Prostate gland (tissue), 2 donors: ENCODE measurements around the gene EEF1AKMT4. TPM values are rescaled to one million over a fixed set of nuclear protein-coding genes. Genes with fewer than 3 reads are reported as not detected.
A peak's percentile ranks its signal among the peaks of the same experiment; 100 is the strongest.

Experiments used
- DNase-seq: peaks from one replicate; pipeline ENCODE4 v3.0.0-alpha.2; 2019; ENCODE audit warnings: low spot score
- H3K27ac ChIP-seq, 2 donors: fragments of 200-600 bp; sonication (generic); 2 replicates each; pipeline ENCODE4 v1.5.1; 2017 to 2019
- H3K27me3 ChIP-seq: fragments of 200-600 bp; sonication (generic); replicated peaks from 2 replicates; pipeline ENCODE4 v1.5.1; 2019; ENCODE audit not compliant: insufficient read depth
- H3K36me3 ChIP-seq, 2 donors: fragments of 200-600 bp; sonication (generic); 1 replicate in 1 of 2; 2 replicates in 1 of 2; pipeline versions ENCODE4 v1.5.1 to v1.8.1; 2017 to 2019
- H3K4me1 ChIP-seq: fragments of 200-600 bp; sonication (generic); replicated peaks from 2 replicates; pipeline ENCODE4 v1.5.1; 2019
- H3K4me3 ChIP-seq, 2 donors: fragments of 200-600 bp; sonication (generic); 2 replicates each; pipeline ENCODE4 v1.5.1; 2017 to 2019
- H3K9me3 ChIP-seq: fragments of 200-600 bp; sonication (generic); 2 replicates; pipeline ENCODE4 v1.5.1; 2017
- CTCF ChIP-seq, 4 experiments: fragments of 200-600 bp in 2 of 4; fragments of 450-650 bp in 2 of 4; sonication (generic) in 2 of 4; IDR thresholded peaks; 1 replicate in 3 of 4; 2 replicates in 1 of 4; pipeline ENCODE4 v1.5.1; 2016 to 2019; ENCODE audit warnings: antibody characterized with exemption in 4 of 4, mild to moderate bottlenecking in 2 of 4, moderate library complexity in 2 of 4
- POLR2A ChIP-seq: fragments of 450-650 bp; IDR thresholded peaks from one replicate; pipeline ENCODE4 v1.6.1; 2016; ENCODE audit warnings: antibody characterized with exemption, mild to moderate bottlenecking
- POLR2AphosphoS5 ChIP-seq: sonication (generic); formaldehyde crosslinking; IDR thresholded peaks from one replicate; pipeline ENCODE4 v1.6.1; 2017; ENCODE audit warnings: antibody characterized with exemption
- WGBS: methylation state at CpG from one replicate; pipeline ENCODE4 v1.1.5; 2018; 5-methylcytosine and 5-hydroxymethylcytosine counted together
- intact Hi-C: fragments of 100-400 bp; cut with DNase I; formaldehyde crosslinking; loops from one replicate; pipeline ENCODE4 v1.14.2; 2022
- total RNA-seq, 2 donors: library from RNA; depleted of rRNA; stranded (reverse); fragments of >200 nt; gene quantifications; one replicate each; pipeline ENCODE4 v1.1.0, GENCODE V29; 2016

The EEF1AKMT4 gene
- total RNA-seq, 2 donors from 2014 or later: 6.1 TPM

DNA sequence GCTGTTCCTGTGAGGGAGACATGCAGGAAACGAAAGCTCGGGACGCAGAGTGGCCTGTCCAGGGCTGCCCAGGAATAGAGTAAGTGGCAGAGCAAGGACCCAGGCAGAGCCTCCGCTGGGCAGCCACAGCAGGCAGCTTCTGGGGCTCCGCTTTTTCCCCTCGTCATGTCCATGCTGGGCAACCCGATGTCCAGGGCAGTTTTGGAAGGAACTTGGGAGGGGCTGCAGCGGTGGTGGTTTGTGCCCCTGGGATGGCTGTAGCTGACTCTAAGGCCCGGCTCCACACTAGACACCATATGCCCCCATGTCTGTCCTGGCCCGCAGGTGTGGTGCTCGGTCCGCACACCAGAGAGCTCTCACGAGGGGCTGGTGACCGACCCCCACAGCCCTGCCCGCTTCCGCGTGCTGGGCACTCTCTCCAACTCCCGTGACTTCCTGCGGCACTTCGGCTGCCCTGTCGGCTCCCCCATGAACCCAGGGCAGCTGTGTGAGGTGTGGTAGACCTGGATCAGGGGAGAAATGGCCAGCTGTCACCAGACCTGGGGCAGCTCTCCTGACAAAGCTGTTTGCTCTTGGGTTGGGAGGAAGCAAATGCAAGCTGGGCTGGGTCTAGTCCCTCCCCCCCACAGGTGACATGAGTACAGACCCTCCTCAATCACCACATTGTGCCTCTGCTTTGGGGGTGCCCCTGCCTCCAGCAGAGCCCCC lies 42.4 kb downstream of the EEF1AKMT4 start:
- no peak for DNase-seq
- intact Hi-C loops: no loop called here
- Histone ChIP-seq H3K9me3 (no peaks in the 10 kb centered on the region), H3K4me3 (no peak overlapping the region), H3K36me3 (no peaks in the 10 kb centered on the region), H3K27me3 (no peaks in the 10 kb centered on the region), H3K4me1 (no peaks in the 10 kb centered on the region), H3K27ac (no peak overlapping the region)
- TF ChIP-seq POLR2AphosphoS5: no peak
- no peak for TF ChIP-seq CTCF (IDR thresholded peaks at IDR 0.05)
- no peak for TF ChIP-seq POLR2A
- WGBS: 93% methylated on average over 21 of the region's 21 CpGs

DNA sequence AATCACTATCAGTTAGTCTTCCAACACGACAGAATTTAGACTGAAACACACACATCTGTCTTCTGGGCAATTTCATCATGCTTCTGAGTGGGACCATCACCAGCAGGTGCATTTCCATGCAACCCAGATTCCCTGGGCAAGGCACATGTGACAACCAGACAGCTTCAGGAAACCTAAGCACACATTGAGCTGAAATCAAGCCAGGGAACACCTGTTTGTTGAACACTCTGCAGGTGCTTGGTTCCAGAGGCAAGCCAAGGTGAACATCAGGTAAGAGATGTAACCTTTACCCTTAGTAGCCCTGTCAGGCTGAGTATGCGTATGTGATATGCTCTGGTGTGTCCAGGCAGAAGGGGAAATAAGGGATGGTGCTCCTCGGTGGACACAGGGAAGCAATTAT lies 46.3 kb downstream of the EEF1AKMT4 start:
- Histone ChIP-seq H3K36me3 (no peaks in the 10 kb centered on the region), H3K27ac (no peak overlapping the region), H3K9me3 (no peaks in the 10 kb centered on the region), H3K27me3 (no peaks in the 10 kb centered on the region), H3K4me1 (peaks cover 5% of the 10 kb centered on the region), H3K4me3 (no peak overlapping the region)
- no peak for TF ChIP-seq POLR2AphosphoS5
- no peak for TF ChIP-seq CTCF (IDR thresholded peaks at IDR 0.05)
- no peak for TF ChIP-seq POLR2A
- DNase-seq: no peak
- WGBS: 62% methylated on average over 3 of the region's 3 CpGs
- intact Hi-C loops: loop anchor here (5.0 kb wide), 2 partner anchors 67 to 123 kb away; partner anchors contain the start of genes AP2M1, CLCN2 and POLR2H

DNA sequence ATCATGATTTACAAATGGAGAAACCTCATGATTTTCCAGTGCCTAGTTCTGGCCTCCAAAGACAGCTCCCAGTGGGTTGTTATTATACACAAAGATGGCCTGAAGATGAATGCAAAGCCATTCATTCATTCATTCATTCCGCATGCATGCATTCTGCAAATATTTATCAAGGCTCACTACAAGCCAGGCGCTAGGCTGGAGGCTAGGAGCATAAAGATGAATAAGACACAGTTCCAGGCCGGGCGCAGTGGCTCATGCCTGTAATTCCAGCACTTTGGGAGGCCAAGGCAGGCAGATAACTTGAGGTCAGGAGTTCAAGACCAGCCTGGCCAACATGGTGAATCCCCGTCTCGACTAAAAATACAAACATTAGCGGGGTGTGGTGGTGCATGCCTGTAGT lies 47.1 kb downstream of the EEF1AKMT4 start:
- peaks cover 0 to under 1% of the 10 kb centered on the region in 2 donors for H3K36me3 ChIP-seq
- intact Hi-C loops: loop anchor here (5.0 kb wide), 2 partner anchors 66 to 124 kb away; partner anchors contain the start of genes AP2M1, CLCN2 and POLR2H

GRCh38 chr3:184298759-184299487 lies 49.5 kb downstream of the EEF1AKMT4 start, which contains the start of gene PSMD2:
PSMD2 (plus strand) TSS chr3:184299241; CDS start chr3:184299267, 26 bp downstream.
- Histone ChIP-seq H3K27ac (peak within 1 kb of the TSS; percentile 78 to 81), H3K27me3 (no peaks in the 10 kb centered on the region), H3K36me3 (peaks cover 5 to 21% of the 10 kb centered on the region in 2 donors), H3K9me3 (no peaks in the 10 kb centered on the region), H3K4me3 (peak within 1 kb of the TSS; percentile 54 to 89), H3K4me1 (peaks cover 5% of the 10 kb centered on the region)
- intact Hi-C loops: loop anchor here (2.0 to 5.0 kb wide), 3 partner anchors 16 to 127 kb away; partner anchors contain the start of genes AP2M1, CLCN2, EIF4G1 and POLR2H
- WGBS: under 1% methylated on average over 64 of the region's 78 CpGs
- peak; percentile 56 for TF ChIP-seq POLR2A
- TF ChIP-seq CTCF (IDR thresholded peaks at IDR 0.05): peak in 1 of 4 experiments; percentile 20
- peak; percentile 83 for TF ChIP-seq POLR2AphosphoS5
- DNase-seq: peak; percentile 96

More for the DNA sequence above, 47.1 kb downstream of the EEF1AKMT4 start:
- TF ChIP-seq POLR2AphosphoS5: no peak
- TF ChIP-seq POLR2A: no peak
- no peak for TF ChIP-seq CTCF (IDR thresholded peaks at IDR 0.05)
- Histone ChIP-seq H3K27ac (no peak overlapping the region), H3K9me3 (no peaks in the 10 kb centered on the region), H3K27me3 (no peaks in the 10 kb centered on the region), H3K4me3 (no peak overlapping the region), H3K4me1 (peaks cover 5% of the 10 kb centered on the region)
- WGBS: 82% methylated on average over 7 of the region's 7 CpGs
- DNase-seq: no peak
